GM12878 (cell line): ENCODE results near the gene OR4D5.

Experiments used
- EP300 ChIP-seq, 2 experiments: fragments of 150-350 bp in 1 of 2; IDR thresholded peaks; 2 replicates each; pipeline ENCODE4 v1.6.1; 2011 to 2012; ENCODE audit warnings: low read depth in 2 of 2, low read length in 2 of 2, borderline replicate concordance in 1 of 2, improper control_type of control experiment in 1 of 2, inconsistent platforms in 1 of 2; ENCODE audit not compliant: control insufficient read depth in 1 of 2
- EZH2 ChIP-seq: IDR thresholded peaks from 2 replicates; pipeline ENCODE4 v1.6.1; 2012; ENCODE audit warnings: low read depth, mild to moderate bottlenecking, control low read depth, inconsistent platforms, low read length, borderline replicate concordance; ENCODE audit not compliant: control insufficient read depth
- NFYA ChIP-seq: IDR thresholded peaks from 2 replicates; pipeline ENCODE4 v1.6.1; 2011; ENCODE audit warnings: low read depth, mild to moderate bottlenecking, low read length, improper control_type of control experiment, borderline replicate concordance

- TF ChIP-seq EZH2 (no peak), NFYA (no peak), EP300 (IDR thresholded peaks at IDR 0.05; ENCODE audit: borderline replicate concordance in 1 of 2, control insufficient read depth in 1 of 2, low read depth in 2 of 2, low read length in 2 of 2) (no peak)
Observed at GRCh38 chr11:123901867-123902266, 37.5 kb upstream of the OR4D5 start, which contains the start of gene OR8D4.
